Adrenal gland (tissue), 5 donors: ENCODE results near the gene HDAC4.

Source experiments
- CTCF ChIP-seq, 6 experiments: fragments of 450-650 bp in 4 of 6; fragments of 200-600 bp in 2 of 6; sonication (generic) in 1 of 6; IDR thresholded peaks; 1 replicate in 5 of 6; 2 replicates in 1 of 6; pipeline versions ENCODE4 v1.5.1 to v1.8.0; 2016 to 2021; ENCODE audit warnings: antibody characterized with exemption in 6 of 6, mild to moderate bottlenecking in 2 of 6, moderate library complexity in 1 of 6
- POLR2A ChIP-seq, 2 donors: fragments of 450-650 bp; IDR thresholded peaks; one replicate each; pipeline ENCODE4 v1.6.1; 2017; ENCODE audit warnings: antibody characterized with exemption in 2 of 2, mild to moderate bottlenecking in 2 of 2, moderate library complexity in 1 of 2
- donor health status: DM: no; HTN: no; CAD: no.

GRCh38 chr2:239358062-239358754, 42.6 kb downstream of the HDAC4 start:
- no peak for TF ChIP-seq CTCF (IDR thresholded peaks at IDR 0.05)
- no peak for TF ChIP-seq POLR2A (IDR thresholded peaks at IDR 0.05)
